H9 (cell line): ENCODE data around the gene C2orf49. TPM values are rescaled to one million over a fixed set of nuclear protein-coding genes. Genes with fewer than 3 reads are reported as not detected.

Source experiments
- DNase-seq: peaks from one replicate; pipeline ENCODE4 v3.0.0-alpha.2; 2017
- H2AFZ ChIP-seq: one replicate; pipeline ENCODE4 v1.6.1; 2013; ENCODE audit warnings: mild to moderate bottlenecking, low read length, control low read depth, moderate library complexity
- H2AK5ac ChIP-seq: 2 replicates; pipeline ENCODE4 v1.6.1; 2013; ENCODE audit warnings: low read length, control low read depth, mixed read lengths; ENCODE audit not compliant: insufficient read length
- H2BK120ac ChIP-seq: one replicate; pipeline ENCODE4 v1.6.1; 2013; ENCODE audit warnings: low read depth, mild to moderate bottlenecking, low read length, control low read depth, inconsistent platforms; ENCODE audit not compliant: poor library complexity, severe bottlenecking
- H2BK12ac ChIP-seq: 2 replicates; pipeline ENCODE4 v1.6.1; 2013; ENCODE audit warnings: low read length, control low read depth, mixed read lengths, low read depth; ENCODE audit not compliant: insufficient read length
- H2BK15ac ChIP-seq: 2 replicates; pipeline ENCODE4 v1.6.1; 2013; ENCODE audit warnings: low read depth, low read length, control low read depth
- H2BK20ac ChIP-seq: one replicate; pipeline ENCODE4 v1.6.1; 2013; ENCODE audit warnings: low read depth, mild to moderate bottlenecking, low read length, control low read depth, inconsistent platforms; ENCODE audit not compliant: poor library complexity, severe bottlenecking
- H2BK5ac ChIP-seq: 2 replicates; pipeline ENCODE4 v1.6.1; 2013; ENCODE audit warnings: low read length, control low read depth, mixed read lengths; ENCODE audit not compliant: insufficient read length
- H3K14ac ChIP-seq: 2 replicates; pipeline ENCODE4 v1.6.1; 2013; ENCODE audit warnings: low read length, control low read depth; ENCODE audit not compliant: insufficient read depth
- H3K18ac ChIP-seq: 2 replicates; pipeline ENCODE4 v1.6.1; 2013; ENCODE audit warnings: low read depth, mild to moderate bottlenecking, mixed read lengths, low read length, control low read depth; ENCODE audit not compliant: insufficient read length
- H3K23ac ChIP-seq: 2 replicates; pipeline ENCODE4 v1.6.1; 2013; ENCODE audit warnings: low read length, control low read depth, mixed read lengths, low read depth; ENCODE audit not compliant: insufficient read length
- H3K23me2 ChIP-seq: 2 replicates; pipeline ENCODE4 v1.6.1; 2013; ENCODE audit warnings: low read depth, mild to moderate bottlenecking, mixed read lengths, low read length, control low read depth; ENCODE audit not compliant: insufficient read length, poor library complexity, severe bottlenecking
- H3K27ac ChIP-seq: 2 replicates; pipeline ENCODE4 v1.5.1; 2013; ENCODE audit warnings: low read length, control low read depth, mixed read lengths, low read depth; ENCODE audit not compliant: insufficient read length
- H3K27me3 ChIP-seq: 2 replicates; pipeline ENCODE4 v1.6.1; 2013; ENCODE audit warnings: low read length, control low read depth, inconsistent platforms; ENCODE audit not compliant: insufficient read depth
- H3K4ac ChIP-seq: 2 replicates; pipeline ENCODE4 v1.6.1; 2013; ENCODE audit warnings: low read depth, mild to moderate bottlenecking, control low read depth, inconsistent platforms, low read length, moderate library complexity
- H3K4me1 ChIP-seq: 2 replicates; pipeline ENCODE4 v1.6.1; 2013; ENCODE audit warnings: low read length, control low read depth, inconsistent platforms; ENCODE audit not compliant: insufficient read depth
- H3K4me2 ChIP-seq: 2 replicates; pipeline ENCODE4 v1.6.1; 2013; ENCODE audit warnings: low read length, control low read depth, mixed read lengths; ENCODE audit not compliant: insufficient read length, insufficient read depth
- H3K56ac ChIP-seq: 2 replicates; pipeline ENCODE4 v1.6.1; 2013; ENCODE audit warnings: low read depth, mild to moderate bottlenecking, mixed read lengths, low read length, control low read depth; ENCODE audit not compliant: insufficient read length
- H3K79me1 ChIP-seq: 2 replicates; pipeline ENCODE4 v1.6.1; 2013; ENCODE audit warnings: low read depth, mild to moderate bottlenecking, moderate library complexity, low read length, control low read depth, inconsistent platforms; ENCODE audit not compliant: insufficient read depth, poor library complexity, severe bottlenecking
- H3K79me2 ChIP-seq: 2 replicates; pipeline ENCODE4 v1.6.1; 2013; ENCODE audit warnings: low read length, control low read depth, inconsistent platforms; ENCODE audit not compliant: insufficient read depth
- H3K9ac ChIP-seq: 2 replicates; pipeline ENCODE4 v1.6.1; 2013; ENCODE audit warnings: low read length, control low read depth, mixed read lengths; ENCODE audit not compliant: insufficient read length; ENCODE audit errors: extremely low read depth
- H3K9me3 ChIP-seq: one replicate; pipeline ENCODE4 v1.6.1; 2013; ENCODE audit warnings: low read depth, low read length, inconsistent platforms; ENCODE audit not compliant: control insufficient read depth
- H3T11ph ChIP-seq: one replicate; pipeline ENCODE4 v1.6.1; 2013; ENCODE audit warnings: mild to moderate bottlenecking, low read length, control low read depth, inconsistent platforms
- H4K20me1 ChIP-seq: one replicate; pipeline ENCODE4 v1.6.1; 2013; ENCODE audit not compliant: control insufficient read depth, insufficient read length, insufficient read depth
- H4K5ac ChIP-seq: 2 replicates; pipeline ENCODE4 v1.6.1; 2013; ENCODE audit warnings: low read depth, mild to moderate bottlenecking, mixed read lengths, low read length, control low read depth; ENCODE audit not compliant: insufficient read length
- H4K8ac ChIP-seq: replicated peaks from 2 replicates; pipeline ENCODE4 v1.6.1; 2013; ENCODE audit warnings: low read length, control low read depth, mixed read lengths, low read depth; ENCODE audit not compliant: insufficient read length
- H4K91ac ChIP-seq: 2 replicates; pipeline ENCODE4 v1.6.1; 2013; ENCODE audit warnings: low read depth, mild to moderate bottlenecking, moderate library complexity, mixed read lengths, low read length, control low read depth; ENCODE audit not compliant: insufficient read length
- H3K27ac Mint-ChIP-seq, 3 experiments: 2 replicates in 2 of 3; 3 replicates in 1 of 3; pipeline ENCODE4 v1.8.0; 2020 to 2021; ENCODE audit warnings: mixed read lengths in 3 of 3, mild to moderate bottlenecking in 1 of 3, moderate library complexity in 1 of 3
- H3K27me3 Mint-ChIP-seq: 2 replicates; pipeline ENCODE4 v1.8.0; 2021; ENCODE audit warnings: low read depth, mild to moderate bottlenecking, moderate library complexity, mixed read lengths
- H3K36me3 Mint-ChIP-seq, 3 experiments: 2 replicates in 2 of 3; 3 replicates in 1 of 3; pipeline ENCODE4 v1.8.0; 2020 to 2021; ENCODE audit warnings: low read depth in 3 of 3, mixed read lengths in 3 of 3; ENCODE audit not compliant: insufficient read depth in 1 of 3
- H3K4me1 Mint-ChIP-seq, 2 experiments: 2 replicates each; pipeline ENCODE4 v1.8.0; 2020; ENCODE audit warnings: mixed read lengths in 2 of 2
- H3K4me3 Mint-ChIP-seq, 2 experiments: 2 replicates in 1 of 2; 3 replicates in 1 of 2; pipeline ENCODE4 v1.8.0; 2020 to 2021; ENCODE audit warnings: mild to moderate bottlenecking in 2 of 2, mixed read lengths in 2 of 2, moderate library complexity in 1 of 2
- H3K9me3 Mint-ChIP-seq, 2 experiments: 2 replicates in 1 of 2; 3 replicates in 1 of 2; pipeline ENCODE4 v1.8.0; 2020; ENCODE audit warnings: mild to moderate bottlenecking in 2 of 2, mixed read lengths in 2 of 2, moderate library complexity in 1 of 2
- total RNA-seq: library from RNA; stranded (reverse); gene quantifications from 2 replicates; pipeline ENCODE4 v1.2.1, GENCODE V29; 2021
- TF ChIP-seq, protein P1 (sequence below): fragments of 200-600 bp; sonication (generic); conservative IDR thresholded peaks from 3 replicates; pipeline ENCODE4 v1.8.0; 2021; ENCODE audit warnings: antibody characterized with exemption, mild to moderate bottlenecking

Gene C2orf49
- total RNA-seq, 1 experiment from 2014 or later = 18.8 TPM

DNA sequence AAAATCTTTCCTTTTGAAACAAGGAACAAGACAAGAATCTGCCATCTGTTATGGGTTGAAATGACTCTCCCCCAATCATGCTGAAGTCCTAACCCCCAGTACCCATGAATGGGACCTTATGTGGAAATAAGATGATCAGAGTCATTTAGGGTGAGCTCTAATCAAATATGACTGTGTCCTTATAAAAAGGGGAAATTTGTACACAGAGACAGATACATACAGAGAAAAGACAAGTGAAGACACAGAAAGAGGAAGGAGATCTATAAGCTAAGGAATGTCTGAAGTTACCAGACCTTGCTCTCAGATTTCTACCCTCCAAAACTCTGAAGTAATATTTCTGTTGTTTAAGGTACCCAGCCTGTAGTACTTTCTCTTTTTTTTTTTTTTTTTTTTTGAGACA lies 23.5 kb upstream of the C2orf49 start:
- no peaks in the 10 kb centered on the region for H3K9me3 Mint-ChIP-seq
- Histone ChIP-seq H4K8ac (no peak overlapping the region), H3K18ac (no peak overlapping the region), H3K56ac (no peak overlapping the region), H3K9me3 (no peaks in the 10 kb centered on the region), H3K27ac (no peak overlapping the region), H3K79me2 (peaks cover 3% of the 10 kb centered on the region; the same call in 1 of the 2 replicates), H3K4ac (no peak overlapping the region), H2AFZ (no peak overlapping the region), H2BK5ac (no peak overlapping the region), H2BK20ac (no peak overlapping the region), H3K4me1 (no peaks in the 10 kb centered on the region; the same call in 1 of the 2 replicates), H2BK12ac (no peak overlapping the region), H2BK120ac (no peak overlapping the region), H4K91ac (no peak overlapping the region), H3K79me1 (peaks cover 5% of the 10 kb centered on the region), H3K14ac (no peak overlapping the region), H4K20me1 (no peaks in the 10 kb centered on the region), H3K27me3 (no peaks in the 10 kb centered on the region), H2BK15ac (no peak overlapping the region), H3K23me2 (no peaks in the 10 kb centered on the region), H2AK5ac (no peak overlapping the region), H3K23ac (no peak overlapping the region), H4K5ac (no peak overlapping the region), H3T11ph (no peak overlapping the region), H3K9ac (no peak overlapping the region), H3K4me2 (no peak overlapping the region)
- no peaks in the 10 kb centered on the region for H3K27me3 Mint-ChIP-seq
- H3K4me1 Mint-ChIP-seq = peaks cover 8% of the 10 kb centered on the region in 2 experiments
- TF ChIP-seq, protein P1, sequence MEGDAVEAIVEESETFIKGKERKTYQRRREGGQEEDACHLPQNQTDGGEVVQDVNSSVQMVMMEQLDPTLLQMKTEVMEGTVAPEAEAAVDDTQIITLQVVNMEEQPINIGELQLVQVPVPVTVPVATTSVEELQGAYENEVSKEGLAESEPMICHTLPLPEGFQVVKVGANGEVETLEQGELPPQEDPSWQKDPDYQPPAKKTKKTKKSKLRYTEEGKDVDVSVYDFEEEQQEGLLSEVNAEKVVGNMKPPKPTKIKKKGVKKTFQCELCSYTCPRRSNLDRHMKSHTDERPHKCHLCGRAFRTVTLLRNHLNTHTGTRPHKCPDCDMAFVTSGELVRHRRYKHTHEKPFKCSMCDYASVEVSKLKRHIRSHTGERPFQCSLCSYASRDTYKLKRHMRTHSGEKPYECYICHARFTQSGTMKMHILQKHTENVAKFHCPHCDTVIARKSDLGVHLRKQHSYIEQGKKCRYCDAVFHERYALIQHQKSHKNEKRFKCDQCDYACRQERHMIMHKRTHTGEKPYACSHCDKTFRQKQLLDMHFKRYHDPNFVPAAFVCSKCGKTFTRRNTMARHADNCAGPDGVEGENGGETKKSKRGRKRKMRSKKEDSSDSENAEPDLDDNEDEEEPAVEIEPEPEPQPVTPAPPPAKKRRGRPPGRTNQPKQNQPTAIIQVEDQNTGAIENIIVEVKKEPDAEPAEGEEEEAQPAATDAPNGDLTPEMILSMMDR = no peak
- H3K27ac Mint-ChIP-seq = no peak overlapping the region
- peaks cover 0 to 4% (median 0%) of the 10 kb centered on the region in 3 experiments; a peak in 3 of 7 replicates for H3K36me3 Mint-ChIP-seq
- H3K4me3 Mint-ChIP-seq = no peak overlapping the region
- no peak for DNase-seq
